ENCODE data around the gene PCLO.

Gene PCLO, protein sequence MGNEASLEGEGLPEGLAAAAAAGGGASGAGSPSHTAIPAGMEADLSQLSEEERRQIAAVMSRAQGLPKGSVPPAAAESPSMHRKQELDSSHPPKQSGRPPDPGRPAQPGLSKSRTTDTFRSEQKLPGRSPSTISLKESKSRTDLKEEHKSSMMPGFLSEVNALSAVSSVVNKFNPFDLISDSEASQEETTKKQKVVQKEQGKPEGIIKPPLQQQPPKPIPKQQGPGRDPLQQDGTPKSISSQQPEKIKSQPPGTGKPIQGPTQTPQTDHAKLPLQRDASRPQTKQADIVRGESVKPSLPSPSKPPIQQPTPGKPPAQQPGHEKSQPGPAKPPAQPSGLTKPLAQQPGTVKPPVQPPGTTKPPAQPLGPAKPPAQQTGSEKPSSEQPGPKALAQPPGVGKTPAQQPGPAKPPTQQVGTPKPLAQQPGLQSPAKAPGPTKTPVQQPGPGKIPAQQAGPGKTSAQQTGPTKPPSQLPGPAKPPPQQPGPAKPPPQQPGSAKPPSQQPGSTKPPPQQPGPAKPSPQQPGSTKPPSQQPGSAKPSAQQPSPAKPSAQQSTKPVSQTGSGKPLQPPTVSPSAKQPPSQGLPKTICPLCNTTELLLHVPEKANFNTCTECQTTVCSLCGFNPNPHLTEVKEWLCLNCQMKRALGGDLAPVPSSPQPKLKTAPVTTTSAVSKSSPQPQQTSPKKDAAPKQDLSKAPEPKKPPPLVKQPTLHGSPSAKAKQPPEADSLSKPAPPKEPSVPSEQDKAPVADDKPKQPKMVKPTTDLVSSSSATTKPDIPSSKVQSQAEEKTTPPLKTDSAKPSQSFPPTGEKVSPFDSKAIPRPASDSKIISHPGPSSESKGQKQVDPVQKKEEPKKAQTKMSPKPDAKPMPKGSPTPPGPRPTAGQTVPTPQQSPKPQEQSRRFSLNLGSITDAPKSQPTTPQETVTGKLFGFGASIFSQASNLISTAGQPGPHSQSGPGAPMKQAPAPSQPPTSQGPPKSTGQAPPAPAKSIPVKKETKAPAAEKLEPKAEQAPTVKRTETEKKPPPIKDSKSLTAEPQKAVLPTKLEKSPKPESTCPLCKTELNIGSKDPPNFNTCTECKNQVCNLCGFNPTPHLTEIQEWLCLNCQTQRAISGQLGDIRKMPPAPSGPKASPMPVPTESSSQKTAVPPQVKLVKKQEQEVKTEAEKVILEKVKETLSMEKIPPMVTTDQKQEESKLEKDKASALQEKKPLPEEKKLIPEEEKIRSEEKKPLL (N-terminal part only)

GRCh38 chr7:83162402-83163256 lies at the start of gene PCLO:
Gene PCLO, minus strand, starts transcription at chr7:83162884. Its CDS starts 292 bp downstream, at chr7:83162592.
- peak; percentile 95 for DNase-seq

DNA sequence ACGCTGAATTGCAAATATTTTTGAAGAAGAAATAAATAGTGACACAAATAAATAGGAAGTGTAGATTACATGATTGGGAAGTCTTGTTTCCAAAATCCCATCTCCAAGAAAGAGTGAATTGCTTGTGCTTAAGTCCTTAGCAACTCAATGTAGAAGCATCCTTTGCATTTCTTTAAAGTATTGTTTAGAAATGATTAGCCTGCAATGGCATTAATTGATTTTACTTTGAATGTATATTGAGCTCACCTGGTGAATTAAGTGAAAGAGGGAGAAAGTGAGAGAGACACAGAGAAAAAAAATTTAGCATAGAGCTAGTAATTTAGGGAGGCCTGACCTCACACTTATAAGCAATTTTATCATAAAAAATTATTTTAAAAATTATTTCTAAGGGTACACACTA lies 49.0 kb upstream of the PCLO start:
- no peak for DNase-seq

GRCh38 chr7:83210479-83210878 lies 47.8 kb upstream of the PCLO start:
- no peak for DNase-seq

- no peak for DNase-seq
Measured at GRCh38 chr7:83204715-83205114, 42.0 kb upstream of the PCLO start.

GRCh38 chr7:83201355-83201754 lies 38.7 kb upstream of the PCLO start:
- DNase-seq, result no peak

DNA sequence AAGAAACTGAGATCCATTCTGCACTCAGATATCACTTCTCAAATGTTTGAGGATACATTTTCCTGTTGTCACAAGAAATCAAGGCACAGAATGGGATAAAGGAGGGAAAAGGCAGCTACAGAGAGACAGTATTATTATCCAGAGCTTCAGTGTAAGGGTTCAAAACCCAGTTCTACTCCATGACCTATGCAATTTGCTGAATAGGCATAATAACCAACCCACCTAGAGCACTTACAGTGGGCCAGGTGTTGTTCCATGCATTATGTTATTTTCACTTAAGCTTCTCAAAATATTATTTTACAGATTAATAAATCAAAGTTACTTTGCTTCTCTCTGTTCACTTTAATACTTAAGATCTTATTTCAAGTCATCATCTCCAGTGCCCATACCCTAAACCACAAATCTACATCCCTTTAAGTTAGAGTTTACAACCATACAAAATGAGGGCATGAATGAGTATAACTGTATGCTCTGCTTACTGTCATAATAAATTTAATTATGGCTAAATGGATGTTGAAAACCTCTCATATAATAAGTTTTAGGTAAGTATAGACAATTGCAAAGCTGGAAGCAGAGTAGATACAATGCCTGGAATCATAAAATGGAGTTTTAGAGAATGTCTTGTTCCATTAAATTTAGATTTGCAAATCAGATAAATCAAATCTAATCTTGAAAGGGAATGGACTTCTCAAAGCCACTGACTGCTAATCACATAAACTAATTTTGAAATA lies 28.1 kb upstream of the PCLO start:
- DNase-seq, result no peak

- no peak for DNase-seq
Measured at GRCh38 chr7:83178796-83179195, 16.1 kb upstream of the PCLO start.

- DNase-seq, result peak; percentile 14
Measured at GRCh38 chr7:83178066-83178465, 15.4 kb upstream of the PCLO start.

GRCh38 chr7:83173664-83174063 lies 11.0 kb upstream of the PCLO start:
- no peak for DNase-seq

- DNase-seq, result no peak
Measured at GRCh38 chr7:83166781-83167180, 4.1 kb upstream of the PCLO start.

DNA sequence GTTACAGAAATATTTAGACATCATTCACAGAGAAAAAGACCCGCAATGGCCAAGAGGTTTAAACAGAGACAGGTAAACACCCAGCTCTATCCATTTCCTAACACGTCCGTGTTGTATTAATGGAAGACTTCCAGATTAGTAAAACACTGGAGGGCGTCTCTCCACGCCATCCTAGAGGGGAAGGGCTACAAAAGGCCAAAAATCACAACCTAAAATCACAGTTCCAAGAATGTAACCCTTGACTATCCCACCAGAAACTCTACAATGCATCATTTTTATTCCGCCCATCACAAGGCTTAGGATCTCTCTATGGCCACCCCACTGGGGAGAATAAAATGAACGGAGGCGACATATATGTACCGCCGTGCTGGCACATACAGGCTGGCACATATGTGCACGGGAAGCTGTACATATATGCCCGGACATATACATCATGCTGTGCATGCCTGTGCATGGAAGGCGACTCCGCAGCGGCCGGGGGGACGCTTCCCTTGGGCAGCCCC lies 734 bp downstream of the PCLO start:
- DNase-seq, result peak; percentile 15

- no peak for DNase-seq
Measured at GRCh38 chr7:83161186-83161585, 1.5 kb downstream of the PCLO start.

- no peak for DNase-seq
Measured at GRCh38 chr7:83159731-83160130, 3.0 kb downstream of the PCLO start.

GRCh38 chr7:83156006-83156405 lies 6.7 kb downstream of the PCLO start:
- no peak for DNase-seq

DNA sequence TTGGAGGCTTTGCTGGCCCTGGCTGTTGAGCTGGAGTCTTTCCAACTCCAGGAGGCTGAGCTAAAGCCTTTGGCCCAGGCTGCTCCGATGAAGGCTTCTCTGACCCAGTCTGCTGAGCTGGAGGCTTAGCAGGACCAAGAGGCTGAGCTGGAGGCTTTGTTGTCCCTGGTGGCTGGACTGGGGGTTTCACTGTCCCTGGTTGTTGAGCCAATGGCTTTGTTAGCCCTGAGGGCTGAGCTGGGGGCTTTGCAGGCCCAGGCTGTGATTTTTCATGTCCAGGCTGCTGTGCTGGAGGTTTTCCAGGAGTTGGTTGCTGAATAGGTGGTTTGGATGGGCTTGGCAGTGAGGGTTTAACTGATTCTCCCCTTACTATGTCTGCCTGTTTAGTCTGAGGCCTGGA lies 7.3 kb downstream of the PCLO start:
- DNase-seq, result no peak

- no peak for DNase-seq
Measured at GRCh38 chr7:83153419-83153818, 9.3 kb downstream of the PCLO start.

DNA sequence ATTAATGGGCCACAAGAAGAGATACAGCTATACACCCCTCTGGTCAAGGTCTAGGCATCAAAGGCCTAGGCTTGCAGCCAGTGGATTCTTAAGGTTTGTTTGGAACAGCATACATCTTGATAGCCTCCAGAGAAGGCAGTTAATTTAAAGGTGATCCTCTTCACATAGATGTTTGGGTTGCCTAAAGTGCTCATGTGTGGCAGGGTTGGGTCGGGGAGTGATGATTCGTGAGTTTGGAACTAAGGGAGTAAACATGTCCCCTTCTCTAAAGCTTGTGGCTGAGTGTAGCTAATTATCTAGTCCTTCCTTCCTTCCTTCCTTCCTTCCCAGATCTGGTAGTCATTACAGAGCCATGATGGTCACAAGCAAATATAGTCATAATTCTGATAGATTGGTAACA lies 12.4 kb downstream of the PCLO start:
- no peak for DNase-seq

GRCh38 chr7:83149466-83149865 lies 13.2 kb downstream of the PCLO start:
- DNase-seq, result no peak

- DNase-seq, result no peak
Measured at GRCh38 chr7:83148776-83149175, 13.9 kb downstream of the PCLO start.

DNA sequence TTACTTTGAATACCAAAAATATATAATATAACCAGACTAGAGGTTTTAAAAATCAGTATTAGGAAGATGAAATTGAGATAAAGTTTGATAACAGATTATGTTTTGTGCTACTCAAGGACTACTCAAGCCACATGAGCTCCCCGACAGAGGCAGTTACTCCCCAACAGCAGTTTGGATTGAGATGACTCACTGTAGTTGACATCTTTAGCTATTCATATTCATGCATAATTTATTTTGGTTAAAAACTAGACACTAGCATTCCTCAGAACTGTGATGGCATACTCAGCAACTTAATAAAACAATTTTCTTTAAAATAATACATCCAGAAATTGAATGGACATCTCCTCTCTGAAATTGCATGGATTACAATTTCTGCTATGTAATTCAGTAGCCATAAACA lies 19.6 kb downstream of the PCLO start:
- DNase-seq, result no peak

DNA sequence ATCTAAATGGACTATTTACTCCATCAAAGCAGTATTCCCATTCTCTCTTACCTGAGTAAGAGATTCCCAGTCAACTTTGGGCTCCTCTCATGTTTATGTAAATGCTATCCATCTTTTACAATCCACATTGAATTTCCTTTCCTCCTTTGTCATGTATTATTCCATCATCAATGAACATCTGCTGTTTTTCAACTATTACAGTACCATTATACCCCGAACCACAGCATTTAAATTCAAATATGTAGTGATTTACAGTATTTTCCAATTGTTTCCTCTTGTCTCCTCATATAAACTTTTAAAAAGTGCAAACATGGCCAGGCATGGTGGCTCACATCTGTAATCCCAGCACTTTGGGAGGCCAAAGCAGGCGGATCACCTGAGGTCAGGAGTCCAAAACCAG lies 20.3 kb downstream of the PCLO start:
- no peak for DNase-seq
